Measurements from ENCODE around the gene BRMS1. TPM values are rescaled to one million over a fixed set of nuclear protein-coding genes. Genes with fewer than 3 reads are reported as not detected.

Gene BRMS1
- total RNA-seq, 1 donor from 2014 or later, result 33.4 TPM

DNA sequence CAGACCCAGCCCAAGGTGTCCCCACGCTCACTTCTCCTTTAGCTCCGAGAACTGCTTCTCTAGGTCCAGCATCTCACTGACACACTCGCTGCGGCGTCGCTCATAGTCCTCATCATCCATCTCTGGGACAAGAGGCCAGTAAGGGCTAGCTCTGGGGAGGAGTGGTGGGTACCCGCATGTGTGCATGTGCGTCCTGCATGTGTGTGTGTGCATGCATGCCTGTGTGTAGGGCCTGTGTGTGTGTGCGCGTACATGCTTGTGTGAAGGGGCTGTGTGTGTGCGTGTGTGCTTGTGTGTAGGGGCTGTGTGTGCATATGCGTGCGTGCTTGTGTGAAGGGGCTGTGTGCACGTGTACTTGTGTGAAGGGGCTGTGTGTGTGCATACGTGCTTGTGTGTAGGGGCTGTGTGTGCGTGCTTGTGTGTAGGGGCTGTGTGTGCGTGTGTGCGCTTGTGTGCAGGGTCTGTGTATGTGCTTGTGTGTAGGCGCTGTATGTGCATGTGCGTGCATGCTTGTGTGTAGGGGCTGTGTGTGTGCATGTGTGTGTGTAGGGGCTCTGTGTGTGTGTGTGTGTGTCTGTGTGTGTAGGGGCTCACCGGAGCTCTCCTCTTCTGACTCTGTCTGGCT is 3.3 kb downstream of the BRMS1 start:
- Mint-ChIP-seq H3K4me1 (ENCODE audit: unreplicated experiment) (peaks cover 57% of the 10 kb centered on the region), H3K9me3 (ENCODE audit: unreplicated experiment) (no peaks in the 10 kb centered on the region), H3K27ac (ENCODE audit: unreplicated experiment) (no peak overlapping the region), H3K27me3 (ENCODE audit: unreplicated experiment) (no peaks in the 10 kb centered on the region), H3K36me3 (ENCODE audit: unreplicated experiment) (peaks cover 10% of the 10 kb centered on the region), H3K4me3 (ENCODE audit: unreplicated experiment) (no peak overlapping the region)
- no peak for TF ChIP-seq CTCF (IDR thresholded peaks at IDR 0.05)
- no peak for DNase-seq (ENCODE audit: extremely low spot score, unreplicated experiment)

GRCh38 chr11:66340596-66341501 is 4.1 kb downstream of the BRMS1 start:
- Mint-ChIP-seq H3K27me3 (ENCODE audit: unreplicated experiment) (no peaks in the 10 kb centered on the region), H3K36me3 (ENCODE audit: unreplicated experiment) (peaks cover 10% of the 10 kb centered on the region), H3K4me1 (ENCODE audit: unreplicated experiment) (peaks cover 55% of the 10 kb centered on the region), H3K27ac (ENCODE audit: unreplicated experiment) (no peak overlapping the region), H3K4me3 (ENCODE audit: unreplicated experiment) (no peak overlapping the region), H3K9me3 (ENCODE audit: unreplicated experiment) (no peaks in the 10 kb centered on the region)
- TF ChIP-seq CTCF (IDR thresholded peaks at IDR 0.05), result no peak
- no peak for DNase-seq (ENCODE audit: extremely low spot score, unreplicated experiment)

GRCh38 chr11:66339686-66340483 is 5.0 kb downstream of the BRMS1 start:
- Mint-ChIP-seq H3K36me3 (ENCODE audit: unreplicated experiment) (peaks cover 10% of the 10 kb centered on the region), H3K9me3 (ENCODE audit: unreplicated experiment) (no peaks in the 10 kb centered on the region), H3K4me3 (ENCODE audit: unreplicated experiment) (no peak overlapping the region), H3K4me1 (ENCODE audit: unreplicated experiment) (peaks cover 53% of the 10 kb centered on the region), H3K27me3 (ENCODE audit: unreplicated experiment) (no peaks in the 10 kb centered on the region), H3K27ac (ENCODE audit: unreplicated experiment) (no peak overlapping the region)
- no peak for TF ChIP-seq CTCF (IDR thresholded peaks at IDR 0.05)
- DNase-seq (ENCODE audit: extremely low spot score, unreplicated experiment), result no peak

DNA sequence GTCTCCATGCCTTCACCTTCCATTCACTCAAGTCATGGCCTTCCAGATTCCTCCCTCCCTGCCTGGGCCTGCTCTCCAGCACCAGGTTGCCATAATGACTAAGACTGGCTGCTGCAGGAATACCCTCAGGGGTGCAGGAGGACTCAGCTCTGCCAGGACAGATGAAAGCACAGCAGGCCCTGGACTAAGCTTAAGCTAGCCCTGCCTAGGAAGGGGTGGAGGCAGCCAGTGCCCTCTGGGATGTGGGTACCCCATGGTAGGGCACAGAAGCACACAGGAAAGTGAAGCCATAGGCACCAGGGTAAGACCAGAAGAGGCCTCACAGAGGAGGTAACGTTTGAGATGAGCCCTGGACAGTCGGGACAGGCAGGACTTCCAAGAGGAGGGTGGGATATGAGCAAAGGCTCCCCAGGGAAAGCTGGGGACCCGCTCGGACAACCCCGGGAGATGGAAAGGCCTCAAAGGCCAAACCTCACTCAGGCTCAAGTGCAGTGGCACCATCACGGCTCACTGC is 5.7 kb downstream of the BRMS1 start:
- Mint-ChIP-seq H3K4me3 (ENCODE audit: unreplicated experiment) (no peak overlapping the region), H3K36me3 (ENCODE audit: unreplicated experiment) (peaks cover 10% of the 10 kb centered on the region), H3K9me3 (ENCODE audit: unreplicated experiment) (no peaks in the 10 kb centered on the region), H3K4me1 (ENCODE audit: unreplicated experiment) (peaks cover 48% of the 10 kb centered on the region), H3K27ac (ENCODE audit: unreplicated experiment) (peak overlapping the region; percentile 100), H3K27me3 (ENCODE audit: unreplicated experiment) (no peaks in the 10 kb centered on the region)
- no peak for TF ChIP-seq CTCF (IDR thresholded peaks at IDR 0.05)
- DNase-seq (ENCODE audit: extremely low spot score, unreplicated experiment), result no peak
